ENCODE results near the gene GFOD1.

GFOD1 gene

GRCh38 chr6:13421425-13422059 lies 65.9 kb downstream of the GFOD1 start:
- DNase-seq (ENCODE audit: low read depth), result no peak
- H3K4me3 ChIP-seq (ENCODE audit: control insufficient read depth, low read depth, low read length), result no peak overlapping the region
- no peak for TF ChIP-seq CTCF (conservative IDR thresholded peaks at IDR 0.05; ENCODE audit: control insufficient read depth, insufficient read depth, low read depth, low read length)

- DNase-seq (ENCODE audit: low read depth), result peak; percentile 63
- H3K4me3 ChIP-seq (ENCODE audit: control insufficient read depth, low read depth, low read length), result no peak overlapping the region
- TF ChIP-seq CTCF (conservative IDR thresholded peaks at IDR 0.05; ENCODE audit: control insufficient read depth, insufficient read depth, low read depth, low read length), result no peak
Measured at GRCh38 chr6:13420269-13420668, 67.1 kb downstream of the GFOD1 start.

- DNase-seq (ENCODE audit: low read depth), result no peak
- no peak overlapping the region for H3K4me3 ChIP-seq (ENCODE audit: control insufficient read depth, low read depth, low read length)
- no peak for TF ChIP-seq CTCF (conservative IDR thresholded peaks at IDR 0.05; ENCODE audit: control insufficient read depth, insufficient read depth, low read depth, low read length)
Measured at GRCh38 chr6:13419422-13420195, 67.8 kb downstream of the GFOD1 start.

- no peak overlapping the region for H3K4me3 ChIP-seq (ENCODE audit: control insufficient read depth, low read depth, low read length)
- no peak for DNase-seq (ENCODE audit: low read depth)
- no peak for TF ChIP-seq CTCF (conservative IDR thresholded peaks at IDR 0.05; ENCODE audit: control insufficient read depth, insufficient read depth, low read depth, low read length)
Measured at GRCh38 chr6:13418844-13419243, 68.6 kb downstream of the GFOD1 start.

- TF ChIP-seq CTCF (conservative IDR thresholded peaks at IDR 0.05; ENCODE audit: control insufficient read depth, insufficient read depth, low read depth, low read length), result no peak
- no peak for DNase-seq (ENCODE audit: low read depth)
- no peak overlapping the region for H3K4me3 ChIP-seq (ENCODE audit: control insufficient read depth, low read depth, low read length)
Measured at GRCh38 chr6:13417954-13418353, 69.4 kb downstream of the GFOD1 start.

GRCh38 chr6:13417431-13417830 lies 70.0 kb downstream of the GFOD1 start:
- no peak for DNase-seq (ENCODE audit: low read depth)
- no peak for TF ChIP-seq CTCF (conservative IDR thresholded peaks at IDR 0.05; ENCODE audit: control insufficient read depth, insufficient read depth, low read depth, low read length)
- H3K4me3 ChIP-seq (ENCODE audit: control insufficient read depth, low read depth, low read length), result no peak overlapping the region

Measured in fibroblast of mammary gland (primary cell).